ENCODE results near the gene TCEA3.

TCEA3 gene

GRCh38 chr1:23400324-23401114, 24.0 kb downstream of the TCEA3 start:
- no peak overlapping the region for H2AFZ ChIP-seq
- no peak overlapping the region for H3K4me2 ChIP-seq (ENCODE audit: low read length)
- no peak for TF ChIP-seq CTCF (IDR thresholded peaks at IDR 0.05)
- peaks cover 7% of the 10 kb centered on the region for H3K4me1 ChIP-seq
- no peak overlapping the region for H3K4me3 ChIP-seq (ENCODE audit: low read depth, low read length)
- H3K9me3 ChIP-seq (ENCODE audit: control insufficient read depth, low read length): no peaks in the 10 kb centered on the region
- no peak overlapping the region for H3K27ac ChIP-seq
- no peaks in the 10 kb centered on the region for H3K36me3 ChIP-seq (ENCODE audit: control insufficient read depth, insufficient read depth, low read length)
- H3K79me2 ChIP-seq: no peaks in the 10 kb centered on the region
- H3K9ac ChIP-seq: no peak overlapping the region
- H3K27me3 ChIP-seq (ENCODE audit: control insufficient read depth, insufficient read depth, low read length): no peaks in the 10 kb centered on the region

GRCh38 chr1:23399229-23399628, 25.3 kb downstream of the TCEA3 start:
- Histone ChIP-seq H3K9ac (no peak overlapping the region), H3K9me3 (ENCODE audit: control insufficient read depth, low read length) (no peaks in the 10 kb centered on the region), H3K79me2 (no peaks in the 10 kb centered on the region), H3K4me1 (peaks cover 6% of the 10 kb centered on the region), H3K36me3 (ENCODE audit: control insufficient read depth, insufficient read depth, low read length) (no peaks in the 10 kb centered on the region), H3K4me3 (ENCODE audit: low read depth, low read length) (no peak overlapping the region), H3K4me2 (ENCODE audit: low read length) (no peak overlapping the region), H3K27ac (no peak overlapping the region), H2AFZ (no peak overlapping the region), H3K27me3 (ENCODE audit: control insufficient read depth, insufficient read depth, low read length) (no peaks in the 10 kb centered on the region)
- TF ChIP-seq CTCF (IDR thresholded peaks at IDR 0.05): no peak

- H3K9me3 ChIP-seq (ENCODE audit: control insufficient read depth, low read length): no peaks in the 10 kb centered on the region
- H3K27ac ChIP-seq: no peak overlapping the region
- no peaks in the 10 kb centered on the region for H3K79me2 ChIP-seq
- H3K9ac ChIP-seq: no peak overlapping the region
- H3K36me3 ChIP-seq (ENCODE audit: control insufficient read depth, insufficient read depth, low read length): no peaks in the 10 kb centered on the region
- no peak overlapping the region for H3K4me3 ChIP-seq (ENCODE audit: low read depth, low read length)
- no peaks in the 10 kb centered on the region for H3K4me1 ChIP-seq
- no peak overlapping the region for H3K4me2 ChIP-seq (ENCODE audit: low read length)
- H3K27me3 ChIP-seq (ENCODE audit: control insufficient read depth, insufficient read depth, low read length): no peaks in the 10 kb centered on the region
- no peak overlapping the region for H2AFZ ChIP-seq
- TF ChIP-seq CTCF (IDR thresholded peaks at IDR 0.05): no peak
Observed at GRCh38 chr1:23397908-23398307, 26.6 kb downstream of the TCEA3 start.

- no peaks in the 10 kb centered on the region for H3K4me1 ChIP-seq
- TF ChIP-seq CTCF (IDR thresholded peaks at IDR 0.05): no peak
- H3K27me3 ChIP-seq (ENCODE audit: control insufficient read depth, insufficient read depth, low read length): no peaks in the 10 kb centered on the region
- no peaks in the 10 kb centered on the region for H3K36me3 ChIP-seq (ENCODE audit: control insufficient read depth, insufficient read depth, low read length)
- H3K79me2 ChIP-seq: no peaks in the 10 kb centered on the region
- H3K4me2 ChIP-seq (ENCODE audit: low read length): no peak overlapping the region
- H3K4me3 ChIP-seq (ENCODE audit: low read depth, low read length): no peak overlapping the region
- no peak overlapping the region for H2AFZ ChIP-seq
- H3K27ac ChIP-seq: no peak overlapping the region
- H3K9ac ChIP-seq: no peak overlapping the region
- no peaks in the 10 kb centered on the region for H3K9me3 ChIP-seq (ENCODE audit: control insufficient read depth, low read length)
Observed at GRCh38 chr1:23396380-23396779, 28.2 kb downstream of the TCEA3 start.

GRCh38 chr1:23395849-23396248, 28.7 kb downstream of the TCEA3 start:
- H3K9me3 ChIP-seq (ENCODE audit: control insufficient read depth, low read length): no peaks in the 10 kb centered on the region
- no peaks in the 10 kb centered on the region for H3K27me3 ChIP-seq (ENCODE audit: control insufficient read depth, insufficient read depth, low read length)
- H3K4me1 ChIP-seq: no peaks in the 10 kb centered on the region
- no peak for TF ChIP-seq CTCF (IDR thresholded peaks at IDR 0.05)
- H3K4me2 ChIP-seq (ENCODE audit: low read length): no peak overlapping the region
- no peak overlapping the region for H3K27ac ChIP-seq
- no peaks in the 10 kb centered on the region for H3K79me2 ChIP-seq
- no peak overlapping the region for H2AFZ ChIP-seq
- no peak overlapping the region for H3K4me3 ChIP-seq (ENCODE audit: low read depth, low read length)
- no peak overlapping the region for H3K9ac ChIP-seq
- H3K36me3 ChIP-seq (ENCODE audit: control insufficient read depth, insufficient read depth, low read length): no peaks in the 10 kb centered on the region

All from parathyroid adenoma (tissue), 2 donors.